ENCODE measurements around the gene MAN1C1.

Gene MAN1C1

GRCh38 chr1:25799352-25799934 lies 182.9 kb downstream of the MAN1C1 start:
- no peaks in the 10 kb centered on the region for H3K9me3 ChIP-seq (ENCODE audit: control insufficient read depth, low read length)
- H2AFZ ChIP-seq, result peak overlapping the region; percentile 81
- peak overlapping the region; percentile 56 for H3K27ac ChIP-seq
- H3K4me1 ChIP-seq, result no peaks in the 10 kb centered on the region
- no peak overlapping the region for H3K9ac ChIP-seq
- peak overlapping the region; percentile 61 for H3K4me2 ChIP-seq (ENCODE audit: low read length)
- peak overlapping the region; percentile 48 for H3K4me3 ChIP-seq (ENCODE audit: low read depth, low read length)
- no peak for TF ChIP-seq CTCF (IDR thresholded peaks at IDR 0.05)
- H3K27me3 ChIP-seq (ENCODE audit: control insufficient read depth, insufficient read depth, low read length), result no peaks in the 10 kb centered on the region
- no peaks in the 10 kb centered on the region for H3K79me2 ChIP-seq
- no peaks in the 10 kb centered on the region for H3K36me3 ChIP-seq (ENCODE audit: control insufficient read depth, insufficient read depth, low read length)

GRCh38 chr1:25799935-25800702 lies 183.5 kb downstream of the MAN1C1 start, which contains the start of gene SELENON:
Gene SELENON (plus strand): TSS chr1:25800193. CDS start chr1:25800231, 38 bp downstream.
- no peaks in the 10 kb centered on the region for H3K27me3 ChIP-seq (ENCODE audit: control insufficient read depth, insufficient read depth, low read length)
- H3K4me3 ChIP-seq (ENCODE audit: low read depth, low read length), result peak within 1 kb of the TSS; percentile 62
- no peak for TF ChIP-seq CTCF (IDR thresholded peaks at IDR 0.05)
- no peaks in the 10 kb centered on the region for H3K79me2 ChIP-seq
- H2AFZ ChIP-seq, result peak within 1 kb of the TSS; percentile 81
- peak within 1 kb of the TSS; percentile 87 for H3K4me2 ChIP-seq (ENCODE audit: low read length)
- no peaks in the 10 kb centered on the region for H3K9me3 ChIP-seq (ENCODE audit: control insufficient read depth, low read length)
- H3K4me1 ChIP-seq, result no peaks in the 10 kb centered on the region
- H3K36me3 ChIP-seq (ENCODE audit: control insufficient read depth, insufficient read depth, low read length), result no peaks in the 10 kb centered on the region
- no peak within 1 kb of the TSS for H3K9ac ChIP-seq
- peak within 1 kb of the TSS; percentile 56 for H3K27ac ChIP-seq

GRCh38 chr1:25800703-25801377 lies 184.2 kb downstream of the MAN1C1 start:
- Histone ChIP-seq H3K4me1 (no peaks in the 10 kb centered on the region), H3K36me3 (ENCODE audit: control insufficient read depth, insufficient read depth, low read length) (no peaks in the 10 kb centered on the region), H3K9me3 (ENCODE audit: control insufficient read depth, low read length) (no peaks in the 10 kb centered on the region), H3K27me3 (ENCODE audit: control insufficient read depth, insufficient read depth, low read length) (no peaks in the 10 kb centered on the region), H3K4me2 (ENCODE audit: low read length) (peak overlapping the region; percentile 87), H2AFZ (peak overlapping the region; percentile 1), H3K27ac (no peak overlapping the region), H3K79me2 (no peaks in the 10 kb centered on the region), H3K9ac (no peak overlapping the region), H3K4me3 (ENCODE audit: low read depth, low read length) (peak overlapping the region; percentile 62)
- TF ChIP-seq CTCF (IDR thresholded peaks at IDR 0.05), result no peak

GRCh38 chr1:25802915-25803314 lies 186.3 kb downstream of the MAN1C1 start:
- Histone ChIP-seq H3K27ac (no peak overlapping the region), H2AFZ (no peak overlapping the region), H3K36me3 (ENCODE audit: control insufficient read depth, insufficient read depth, low read length) (no peaks in the 10 kb centered on the region), H3K9ac (no peak overlapping the region), H3K27me3 (ENCODE audit: control insufficient read depth, insufficient read depth, low read length) (no peaks in the 10 kb centered on the region), H3K79me2 (no peaks in the 10 kb centered on the region), H3K4me1 (no peaks in the 10 kb centered on the region), H3K4me3 (ENCODE audit: low read depth, low read length) (peak overlapping the region; percentile 27), H3K9me3 (ENCODE audit: control insufficient read depth, low read length) (no peaks in the 10 kb centered on the region), H3K4me2 (ENCODE audit: low read length) (peak overlapping the region; percentile 53)
- no peak for TF ChIP-seq CTCF (IDR thresholded peaks at IDR 0.05)

Data from parathyroid adenoma (tissue), 2 donors.